GM20431 (cell line): Measurements from ENCODE around the gene CAPZA1.
"Not testable (repeated sequence)": the region's sequence is repeated elsewhere in the genome, so short reads cannot be mapped to it uniquely, and the experiment has no call there.

Experiments used
- in situ Hi-C: fragments of 300-500 bp; cut with MseI, MboI; formaldehyde crosslinking; loops from one replicate; pipeline ENCODE4 v1.15.0; 2020; ENCODE audit warnings: low sequenced_read_pairs; ENCODE audit not compliant: unreplicated experiment

The CAPZA1 gene

DNA sequence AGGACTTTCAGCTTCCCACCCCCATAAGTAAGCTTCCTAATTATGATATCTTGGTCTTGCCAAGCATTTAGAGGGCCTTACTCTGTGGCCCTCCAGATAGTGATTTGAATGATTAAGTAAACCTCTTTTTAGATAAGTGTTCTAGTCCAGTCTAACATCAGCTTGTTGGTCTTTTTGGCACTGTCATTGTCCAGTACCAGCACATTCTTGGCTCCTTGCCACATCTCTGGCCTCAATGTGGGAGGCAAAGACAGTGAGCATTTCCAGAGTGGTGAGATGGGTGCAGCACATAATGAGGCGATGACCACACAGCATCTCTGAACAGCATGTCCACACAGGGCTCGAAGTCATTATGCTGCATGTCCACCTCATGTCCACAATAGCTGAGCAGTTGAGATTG is 6.1 kb downstream of the CAPZA1 start:
- in situ Hi-C loops = no loop called here

DNA sequence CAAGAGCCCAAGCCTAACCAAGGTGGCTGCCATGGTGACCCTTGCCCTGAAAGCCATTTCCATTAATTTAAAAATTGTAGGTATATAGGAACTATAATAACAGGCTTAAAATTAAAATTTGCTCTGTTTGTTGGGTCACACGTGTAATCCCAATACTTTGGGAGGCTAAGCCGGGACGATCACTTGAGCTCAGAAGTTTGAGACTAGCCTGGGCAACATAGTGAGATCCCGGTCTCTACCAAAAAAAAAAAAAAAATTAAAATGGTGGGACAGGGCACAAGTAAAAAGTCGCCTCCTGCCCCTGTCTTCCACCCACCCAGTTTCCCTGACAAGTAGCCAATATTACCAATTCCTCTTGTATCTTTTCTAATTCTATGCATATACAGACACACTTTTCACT is 6.6 kb downstream of the CAPZA1 start:
- in situ Hi-C loops = no loop called here

GRCh38 chr1:112626887-112627286 is 7.3 kb downstream of the CAPZA1 start:
- in situ Hi-C loops = no loop called here

DNA sequence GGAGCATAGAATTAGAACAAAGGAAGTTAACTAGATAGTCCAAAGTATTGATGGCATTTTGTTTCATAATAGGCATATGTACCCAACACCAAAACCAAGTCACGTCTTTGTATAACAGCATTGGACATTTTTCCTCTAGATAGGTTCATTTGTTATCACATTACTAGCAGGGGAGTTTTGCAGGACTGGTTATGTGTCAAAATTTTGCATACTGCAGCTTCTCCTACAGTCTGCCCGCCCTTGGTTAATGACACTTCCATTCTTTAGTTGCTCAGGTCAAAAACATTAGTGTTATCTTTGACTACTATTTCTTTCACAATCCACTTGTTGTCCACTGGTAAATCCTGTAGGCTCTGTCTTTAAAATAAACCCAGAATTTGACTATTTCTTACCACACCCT is 8.9 kb downstream of the CAPZA1 start:
- in situ Hi-C loops = no loop called here

DNA sequence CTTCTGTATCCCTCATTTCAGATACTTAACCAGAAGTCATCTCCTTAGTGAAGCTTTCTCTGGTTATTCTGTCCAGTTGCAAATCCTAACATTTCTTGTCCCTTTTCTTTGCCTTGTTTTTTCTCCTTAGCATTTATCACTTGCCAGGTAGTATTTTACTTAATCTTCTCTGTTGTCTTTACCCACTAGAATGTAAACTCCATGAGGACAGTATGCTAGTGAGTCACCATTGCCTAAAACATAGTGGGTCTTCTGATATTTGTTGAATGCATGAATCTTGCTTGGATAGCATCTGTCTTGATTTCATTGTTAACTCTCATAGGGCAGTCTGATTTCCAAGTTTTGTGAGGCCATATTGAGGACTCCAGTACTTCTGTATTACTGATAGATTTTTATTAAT is 9.6 kb downstream of the CAPZA1 start:
- in situ Hi-C loops = no loop called here

DNA sequence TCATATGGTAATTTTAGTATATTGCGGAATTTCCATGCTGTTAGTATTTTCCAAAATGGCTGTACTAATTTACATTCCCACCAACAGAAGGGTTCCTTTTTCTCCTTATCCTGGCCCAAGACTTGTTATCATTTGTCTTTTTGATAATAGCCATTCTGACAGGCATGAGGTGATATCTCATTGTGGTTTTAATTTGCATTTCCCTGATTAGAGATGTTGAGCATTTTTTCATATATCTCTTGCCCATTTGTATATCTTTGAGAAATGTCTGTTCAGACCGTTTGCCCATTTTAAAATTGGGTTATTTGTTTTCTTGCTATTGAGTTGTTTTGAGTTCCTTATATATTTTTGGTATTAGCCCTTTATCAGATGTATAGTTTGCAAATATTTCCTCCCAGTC is 14.0 kb downstream of the CAPZA1 start:
- in situ Hi-C loops = no loop called here

- in situ Hi-C loops = no loop called here
Observed at GRCh38 chr1:112634367-112634766, 14.7 kb downstream of the CAPZA1 start.

DNA sequence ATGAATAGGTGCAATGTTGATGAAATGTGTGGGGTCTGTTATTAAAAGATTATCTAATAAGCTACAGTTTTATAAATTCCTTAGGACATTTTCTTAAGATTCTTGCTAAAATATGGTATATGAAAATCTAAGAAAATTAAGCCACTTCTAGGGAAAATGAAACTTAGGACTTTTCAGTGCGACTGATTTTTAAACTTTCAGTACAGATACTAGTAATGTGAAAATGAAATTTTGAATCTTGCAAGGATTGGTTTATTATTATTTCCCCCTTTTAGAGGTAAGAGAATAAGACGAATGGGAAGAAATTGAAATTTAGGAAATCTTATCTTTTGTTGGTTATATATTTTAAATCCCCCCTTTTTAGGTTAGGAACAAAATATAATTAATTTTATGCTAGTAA is 16.4 kb downstream of the CAPZA1 start:
- in situ Hi-C loops = no loop called here

DNA sequence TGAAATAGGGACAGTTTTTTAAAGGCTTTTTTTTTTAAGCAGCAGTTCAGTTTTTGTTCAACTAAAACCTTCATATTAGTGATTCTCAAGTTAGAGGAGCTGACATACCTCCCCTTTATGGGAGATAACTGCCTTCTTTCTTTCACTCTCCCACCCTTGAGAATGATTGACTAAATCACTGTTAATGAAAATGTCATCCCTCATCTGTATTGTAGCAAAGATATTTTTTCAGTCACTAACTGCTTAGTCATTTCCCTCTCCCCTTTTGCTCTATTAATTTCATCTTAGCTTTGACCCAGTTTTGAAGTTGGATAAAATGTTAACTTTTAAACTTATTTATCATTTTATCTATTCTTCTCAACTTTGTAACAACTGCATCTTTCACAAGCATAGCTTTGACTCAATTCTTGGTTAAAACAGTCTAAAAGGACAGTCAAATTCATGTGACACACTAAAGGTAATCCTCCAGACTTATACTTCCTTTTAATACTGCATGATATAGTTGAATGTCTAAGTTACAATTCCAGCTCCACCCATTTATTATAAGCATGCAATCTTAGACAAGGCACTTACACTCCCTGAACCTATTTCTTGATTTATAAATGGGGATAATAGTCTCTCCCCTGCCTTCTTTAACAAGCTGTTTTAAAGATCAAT is 17.1 kb downstream of the CAPZA1 start:
- in situ Hi-C loops = no loop called here

- in situ Hi-C loops = no loop called here
Observed at GRCh38 chr1:112637254-112638109, 17.9 kb downstream of the CAPZA1 start.

DNA sequence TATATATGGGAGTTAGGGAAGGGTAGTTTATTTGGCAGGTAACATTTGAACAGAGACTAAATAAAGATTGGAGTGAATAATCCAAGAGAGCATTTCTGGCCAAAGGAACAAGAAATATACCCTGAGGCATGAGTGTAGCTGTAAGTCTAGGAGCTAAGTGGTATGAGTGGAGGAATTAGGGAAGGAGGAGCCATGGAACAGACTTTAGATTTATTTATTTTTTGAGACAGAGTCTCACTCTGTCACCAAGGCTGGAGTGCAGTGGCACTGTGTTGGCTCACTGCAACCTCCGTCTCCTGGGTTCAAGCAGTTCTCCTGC is 18.4 kb downstream of the CAPZA1 start:
- in situ Hi-C loops = no loop called here

GRCh38 chr1:112640437-112640836 is 20.8 kb downstream of the CAPZA1 start:
- in situ Hi-C loops = not testable (repeated sequence)

DNA sequence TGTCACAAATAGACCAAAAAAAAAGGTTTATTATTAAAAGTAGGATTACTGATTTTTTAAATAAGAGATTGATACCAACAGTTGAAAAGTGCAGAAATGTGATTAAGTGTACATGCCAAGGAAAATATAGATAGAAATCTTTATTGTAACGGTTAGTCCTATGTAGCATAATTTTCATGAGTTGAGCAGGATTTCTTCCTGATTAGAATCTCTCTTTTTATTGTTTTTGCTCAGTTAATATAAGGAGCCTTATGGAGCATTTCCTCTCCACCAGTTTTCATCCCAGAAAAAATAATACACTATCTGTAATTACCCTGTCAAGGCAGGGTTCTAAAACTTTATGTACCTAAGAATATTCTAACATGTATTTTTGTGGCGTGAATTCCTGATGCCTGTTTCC is 23.4 kb downstream of the CAPZA1 start:
- in situ Hi-C loops = no loop called here

- in situ Hi-C loops = no loop called here
Observed at GRCh38 chr1:112646225-112646624, 26.6 kb downstream of the CAPZA1 start.

DNA sequence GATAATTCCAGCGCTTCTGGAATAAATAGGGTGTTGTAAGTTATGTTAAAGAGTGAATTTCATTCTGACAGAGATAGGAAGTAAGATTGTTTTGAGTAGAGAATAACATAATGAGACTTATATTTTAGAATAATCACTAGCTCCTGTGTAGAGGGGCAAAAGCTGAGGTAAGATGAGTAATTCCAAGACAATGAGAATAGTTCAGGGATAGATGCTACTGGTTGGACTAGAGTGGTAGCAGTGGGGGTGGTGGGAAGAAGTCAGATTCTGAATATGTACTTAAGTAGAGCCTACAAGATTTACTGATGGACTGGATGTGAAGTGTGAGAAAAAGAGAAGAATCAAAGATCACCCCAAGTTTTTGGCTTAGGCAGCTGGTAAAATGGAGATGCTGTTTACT is 31.6 kb downstream of the CAPZA1 start:
- in situ Hi-C loops = no loop called here

- in situ Hi-C loops = no loop called here
Observed at GRCh38 chr1:112665857-112666256, 46.2 kb downstream of the CAPZA1 start.

DNA sequence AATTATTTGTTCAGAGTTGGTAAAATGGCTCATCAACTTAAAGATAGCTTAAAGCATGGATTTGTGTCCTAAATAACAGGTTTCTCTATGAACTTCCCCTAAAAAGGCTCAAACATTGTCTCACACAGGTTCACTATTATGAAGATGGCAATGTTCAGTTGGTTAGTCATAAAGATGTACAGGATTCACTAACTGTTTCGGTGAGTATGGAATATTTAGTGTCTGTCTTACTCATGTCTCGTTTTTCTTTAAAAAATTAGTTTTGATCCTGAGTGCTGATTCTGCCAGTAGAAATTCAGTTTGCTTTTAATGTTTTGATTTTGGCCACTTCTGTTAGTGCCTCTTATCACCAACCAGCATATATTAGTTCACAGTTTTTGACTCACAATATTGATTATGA is 47.3 kb downstream of the CAPZA1 start:
- in situ Hi-C loops = no loop called here

DNA sequence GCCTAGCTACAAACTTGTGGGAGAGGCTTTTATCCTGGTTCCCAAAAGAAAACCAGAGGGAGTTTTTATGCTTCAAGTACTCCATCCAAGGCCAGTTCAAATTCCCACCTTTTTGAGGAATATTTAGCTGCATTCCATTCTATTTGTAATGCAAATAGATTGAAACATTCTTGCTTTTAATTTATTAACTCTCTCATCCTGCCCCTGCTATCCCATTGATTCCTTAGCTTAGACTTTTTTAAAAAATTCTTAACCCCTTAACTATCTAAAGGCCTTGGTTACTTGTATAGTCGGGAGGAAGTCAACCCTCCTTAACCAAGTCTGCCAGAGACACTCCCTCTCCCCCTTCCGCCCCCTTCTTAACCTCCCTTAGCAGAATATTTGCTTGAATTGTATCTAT is 52.4 kb downstream of the CAPZA1 start:
- in situ Hi-C loops = no loop called here

DNA sequence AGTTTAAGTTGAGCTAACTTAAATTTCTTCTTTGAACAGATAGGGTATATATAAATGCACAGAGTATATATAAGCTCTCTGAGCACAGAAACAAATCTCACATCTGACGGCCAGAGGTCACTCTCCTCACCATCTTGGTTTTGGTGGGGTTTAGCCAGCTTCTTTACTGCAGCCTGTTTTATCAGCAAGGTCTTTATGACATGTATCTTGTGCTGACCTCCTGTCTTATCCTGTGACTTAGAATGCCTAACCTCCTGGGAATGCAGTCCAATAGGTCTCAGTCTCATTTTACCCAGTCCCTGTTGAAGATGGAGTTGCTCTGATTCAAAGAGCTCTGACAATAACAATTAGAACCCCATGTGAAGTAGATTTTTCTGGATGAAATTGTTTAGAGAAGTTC is 53.2 kb downstream of the CAPZA1 start:
- in situ Hi-C loops = no loop called here

DNA sequence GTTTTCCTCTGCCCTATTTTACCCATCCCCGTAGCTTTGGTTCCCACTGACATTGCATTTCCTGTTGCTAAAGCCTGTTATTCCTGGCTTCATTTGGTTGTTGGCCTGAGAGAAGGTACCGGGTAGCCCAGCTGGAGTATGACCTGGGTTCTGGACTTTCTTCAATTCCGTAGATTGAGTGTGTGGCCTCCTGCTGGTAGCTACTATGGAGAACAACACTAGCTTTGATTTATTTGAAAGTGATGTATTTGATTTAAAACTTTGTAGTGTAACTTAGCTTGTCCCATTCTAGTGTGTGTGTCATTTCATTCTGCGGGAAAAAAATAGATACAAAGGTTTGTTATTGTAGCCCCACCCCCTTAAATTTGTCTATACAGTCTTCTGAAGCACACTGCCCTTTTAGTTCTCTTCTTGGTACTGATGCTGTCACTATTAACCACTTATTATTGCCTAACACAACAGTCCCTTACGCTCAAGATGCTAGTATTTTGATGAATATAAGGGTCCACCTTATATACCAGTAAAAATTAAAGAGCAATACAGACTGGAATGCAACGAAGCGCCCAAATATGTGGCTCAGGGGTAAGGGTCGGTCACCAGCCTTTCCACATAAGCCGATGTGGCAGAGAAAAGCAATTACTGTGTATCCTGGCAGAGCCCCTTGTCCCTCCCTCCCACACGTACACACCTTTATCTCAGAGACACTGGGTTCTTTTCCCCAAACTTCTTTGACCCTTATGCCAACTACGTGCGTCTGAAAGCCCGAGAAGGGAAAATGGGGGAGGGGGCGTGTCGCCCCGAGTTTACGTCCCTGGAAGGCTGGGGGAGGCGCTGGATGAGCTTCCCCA is 54.2 kb downstream of the CAPZA1 start:
- in situ Hi-C loops = no loop called here

DNA sequence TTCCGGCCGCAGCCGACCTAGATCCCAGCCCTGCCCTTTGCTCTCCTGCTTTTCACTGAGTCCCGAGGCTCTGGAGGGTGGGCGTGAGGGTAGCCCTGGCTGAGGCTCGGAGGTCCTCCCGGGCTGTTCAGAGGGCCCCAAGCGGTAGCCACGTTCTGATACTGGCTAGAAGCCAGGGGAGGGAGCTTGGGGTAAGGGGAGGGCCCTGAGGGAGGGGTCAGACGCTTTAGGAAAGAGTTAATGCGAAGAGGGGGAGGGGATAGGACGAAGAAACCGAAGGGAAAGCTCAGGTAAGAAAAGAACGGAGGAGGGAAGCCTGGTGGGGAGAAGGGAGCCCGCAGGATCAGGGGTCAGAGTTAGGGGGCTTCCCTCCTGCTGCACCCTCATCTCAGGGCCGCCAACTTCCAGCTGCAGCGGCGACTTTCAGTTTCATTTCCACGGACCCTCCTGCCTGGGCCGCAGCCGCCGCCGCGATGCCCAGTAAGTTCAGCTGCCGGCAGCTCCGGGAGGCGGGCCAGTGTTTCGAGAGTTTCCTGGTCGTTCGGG is 54.9 kb downstream of the CAPZA1 start, which contains the start of gene MOV10:
TSS of gene MOV10 (plus strand) at position 220 of the 546 bp plus-strand sequence. CDS start at position 474, 254 bp downstream.
- in situ Hi-C loops = no loop called here
